Measurements from ENCODE around the gene PM20D2.
A peak's percentile ranks its signal among the peaks of the same experiment; 100 is the strongest.

Gene PM20D2

DNA sequence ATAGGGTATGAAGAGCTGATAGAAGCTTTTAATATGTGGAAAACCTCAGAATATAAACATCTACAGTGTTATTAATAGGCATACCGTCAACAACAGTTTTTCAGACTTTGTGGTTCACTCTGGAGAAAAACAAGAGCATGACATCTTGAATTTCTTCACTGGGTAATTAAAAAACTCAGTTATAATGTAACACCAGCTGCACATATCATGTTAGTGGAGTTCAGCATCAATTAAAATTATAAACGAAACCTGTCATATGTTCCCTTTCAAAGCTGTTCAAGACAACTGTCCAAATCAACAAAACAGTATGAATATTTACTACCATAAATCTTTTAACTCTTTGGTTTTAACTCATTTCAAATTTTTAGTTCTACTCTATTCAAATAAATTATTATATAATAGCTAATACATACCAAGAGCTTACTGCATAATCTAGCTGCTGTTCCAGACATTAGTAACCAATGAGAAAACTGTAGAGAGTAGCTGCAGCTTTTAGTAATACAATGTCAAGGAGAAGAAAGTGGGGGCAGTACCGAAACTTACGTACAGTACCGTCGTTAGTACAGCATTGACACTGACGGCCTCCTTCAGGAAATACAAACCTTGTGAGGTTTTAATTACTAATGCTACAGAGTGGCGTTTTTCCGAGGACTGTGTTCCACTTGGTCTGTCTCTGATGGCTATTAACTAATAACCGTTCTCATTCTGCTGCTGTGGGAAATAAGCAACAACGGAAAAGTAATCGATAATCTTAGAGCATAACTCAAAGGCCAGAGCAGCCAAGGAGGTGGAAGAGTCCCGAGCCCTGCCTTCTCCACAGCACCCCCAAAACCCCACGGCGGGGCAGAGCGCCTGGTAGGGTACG, 532 bp upstream of the PM20D2 start:
- DNase-seq = peak; percentile 62

DNA sequence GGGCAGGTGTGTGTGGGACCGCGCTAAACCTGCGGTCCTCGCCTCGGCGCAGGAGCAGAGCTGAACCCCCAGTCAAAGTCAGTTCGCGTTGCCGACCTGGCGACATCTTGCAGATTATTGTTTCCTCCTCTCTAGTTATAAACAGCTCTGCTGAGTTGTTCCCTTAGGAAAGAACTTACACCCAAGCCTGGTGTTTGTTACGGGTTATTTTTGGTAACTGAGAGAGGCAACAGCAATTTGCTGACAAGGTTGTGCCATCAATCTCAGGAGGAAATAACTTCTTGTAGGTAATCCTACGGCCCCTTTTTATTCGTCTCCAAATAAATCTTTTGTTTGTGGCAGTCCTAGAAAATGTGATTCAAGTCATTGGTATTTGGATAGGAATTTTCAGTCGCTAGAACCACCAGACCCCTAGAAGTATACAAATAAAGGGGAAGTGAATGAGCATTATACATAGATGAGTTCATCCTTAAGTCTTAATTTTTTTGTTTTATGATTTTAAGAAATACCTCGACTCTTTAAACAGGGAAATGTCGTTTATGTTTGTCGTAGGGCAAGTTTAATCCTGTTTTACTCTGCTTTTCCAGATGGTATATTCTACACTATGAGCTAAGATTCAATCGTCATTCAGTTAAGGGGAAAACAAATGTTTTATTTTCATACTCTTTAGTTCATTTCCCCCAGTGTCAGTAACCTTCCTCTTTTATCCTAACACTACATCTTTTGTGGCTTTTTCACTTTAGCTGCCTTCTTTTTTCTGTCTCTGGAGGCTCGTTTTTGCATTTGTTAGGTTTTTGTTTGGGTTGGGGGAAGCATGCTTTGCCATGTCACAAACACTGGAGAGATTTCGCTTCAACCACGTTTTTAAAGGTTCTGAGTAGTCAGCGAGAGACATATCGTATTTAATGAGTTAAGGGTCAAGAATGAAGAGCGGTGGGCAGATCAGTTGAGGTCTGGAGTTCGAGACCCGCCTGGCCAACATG, 1.2 kb downstream of the PM20D2 start:
- peak; percentile 21 for DNase-seq

DNA sequence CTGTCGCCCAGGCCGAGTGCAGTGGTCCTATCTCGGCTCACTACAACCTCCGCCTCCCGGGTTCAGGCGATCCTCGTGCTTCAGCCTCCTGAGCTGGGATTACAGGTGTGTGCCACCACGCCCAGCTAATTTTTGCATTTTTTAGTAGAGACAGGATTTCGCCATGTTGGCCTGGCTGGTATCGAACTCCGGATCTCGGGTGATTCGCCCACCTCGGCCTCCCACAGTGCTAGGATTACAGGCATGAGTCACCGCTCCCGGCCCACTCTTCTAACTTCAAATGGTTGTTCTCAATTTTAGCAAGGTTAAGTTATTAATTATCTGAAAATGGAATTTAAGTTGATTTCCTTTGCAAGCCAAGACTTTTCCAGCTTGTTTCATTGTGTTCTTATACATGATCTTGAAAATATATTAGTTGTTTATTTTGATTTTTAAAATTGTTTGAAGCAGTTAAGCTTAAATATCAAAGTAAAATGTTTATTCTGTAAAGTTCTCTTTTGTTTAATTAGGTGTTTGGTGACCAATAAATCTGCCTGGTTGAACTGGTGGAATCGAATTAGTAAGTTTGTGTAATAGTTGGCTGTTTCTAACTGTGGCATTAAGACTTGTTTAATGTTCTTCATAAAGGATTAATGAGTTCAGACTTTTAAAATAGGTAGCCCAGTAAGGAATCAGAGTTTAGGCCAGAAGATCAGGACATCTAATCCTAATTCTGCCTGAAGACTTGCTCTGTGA, 2.3 kb downstream of the PM20D2 start:
- DNase-seq = no peak

DNA sequence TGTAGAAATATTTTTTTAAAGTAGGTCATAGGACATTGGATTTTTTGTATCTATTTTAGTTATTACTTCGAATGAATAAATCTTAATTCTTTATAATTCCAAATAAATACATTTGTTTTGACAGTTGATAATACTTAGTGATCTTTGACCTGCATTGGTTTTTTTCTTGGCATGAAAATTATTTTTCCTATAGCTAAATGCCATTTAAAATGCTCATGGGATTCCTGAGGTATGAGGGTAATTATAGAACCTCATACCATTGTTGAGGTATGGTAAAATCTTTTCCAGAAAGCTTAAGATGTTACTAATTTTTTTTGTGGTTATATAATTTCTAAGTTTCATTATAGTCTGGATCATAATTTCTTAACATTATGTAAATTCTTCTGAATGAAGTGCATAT, 8.3 kb downstream of the PM20D2 start:
- DNase-seq = no peak

DNA sequence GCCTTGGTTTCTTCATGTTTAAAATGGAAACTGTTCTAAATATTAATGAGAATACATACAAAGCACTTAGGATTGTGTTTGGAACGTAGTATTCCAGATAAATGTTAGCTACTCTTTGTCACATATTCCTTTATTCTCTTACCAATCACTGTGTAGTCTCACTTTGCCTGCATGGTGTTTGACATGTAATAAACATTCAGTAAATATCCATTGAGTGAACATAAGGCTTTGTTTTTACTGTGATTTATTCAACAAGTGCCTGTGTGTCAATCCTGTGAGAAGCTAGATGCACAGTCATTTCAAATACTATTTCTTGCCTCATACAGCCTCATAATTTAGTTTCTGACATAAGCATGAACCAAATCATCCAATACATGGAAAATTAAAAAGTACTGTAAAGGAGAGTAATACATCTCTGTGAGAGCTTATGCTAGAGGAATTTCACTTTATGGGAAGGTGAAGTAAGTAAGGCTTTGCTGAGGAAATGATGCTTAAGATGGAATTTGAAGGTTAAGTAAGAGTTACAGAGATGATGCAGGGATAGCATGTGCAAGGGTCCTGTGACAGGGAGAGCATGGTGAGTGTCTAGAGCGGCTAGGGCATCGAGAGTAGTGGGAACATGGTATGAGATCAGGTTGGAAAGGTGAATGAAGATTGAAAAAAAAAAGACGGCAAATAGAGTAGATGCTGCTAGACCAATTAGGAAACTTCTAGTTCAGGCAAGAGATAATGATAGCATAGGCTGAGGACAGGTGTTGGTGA, 14.7 kb downstream of the PM20D2 start:
- DNase-seq = no peak

DNA sequence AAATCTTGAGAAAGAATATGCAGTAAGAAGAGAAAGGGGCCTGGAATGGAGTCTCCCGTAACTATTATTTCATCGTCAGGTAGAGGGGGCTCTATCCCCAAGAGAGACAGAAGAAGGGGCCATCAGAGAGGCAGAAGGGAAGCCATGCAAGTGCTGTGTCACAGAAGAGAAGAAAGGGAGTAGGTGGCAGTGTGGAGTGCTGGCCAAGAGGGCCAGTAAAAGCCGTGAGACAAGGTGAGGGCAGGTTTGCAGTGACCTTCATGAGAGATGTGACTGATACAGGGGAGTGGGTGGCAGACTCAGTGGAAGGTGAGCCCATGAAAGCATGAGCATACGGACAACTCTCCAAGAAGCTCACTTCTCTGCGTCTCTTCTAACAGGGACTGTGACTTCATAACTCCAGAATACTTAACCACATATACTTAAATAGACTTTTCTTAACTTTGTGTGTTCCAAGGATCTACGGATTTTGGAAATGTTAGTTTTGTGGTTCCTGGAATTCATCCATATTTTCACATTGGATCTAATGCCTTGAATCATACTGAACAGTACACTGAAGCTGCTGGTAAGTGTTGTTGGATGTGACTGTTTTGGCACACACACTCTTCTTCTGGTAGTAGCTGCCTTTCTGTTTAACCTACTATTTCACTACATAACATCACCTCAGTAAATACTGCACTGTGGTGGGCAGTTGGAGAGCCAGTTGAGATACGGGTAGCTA, 15.6 kb downstream of the PM20D2 start:
- DNase-seq = no peak

DNA sequence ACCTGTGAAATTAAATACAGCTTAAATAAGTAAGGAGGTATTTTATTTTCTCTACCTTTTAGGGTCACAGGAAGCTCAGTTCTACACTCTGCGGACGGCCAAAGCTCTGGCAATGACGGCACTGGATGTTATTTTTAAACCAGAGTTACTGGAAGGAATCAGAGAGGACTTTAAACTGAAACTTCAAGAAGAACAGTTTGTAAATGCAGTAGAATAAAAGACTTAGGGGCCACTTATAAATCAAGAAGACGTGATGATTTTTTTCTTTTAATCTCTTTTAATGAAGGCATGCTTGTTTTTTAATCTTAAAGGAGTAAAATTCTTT, 16.2 kb downstream of the PM20D2 start:
- no peak for DNase-seq

DNA sequence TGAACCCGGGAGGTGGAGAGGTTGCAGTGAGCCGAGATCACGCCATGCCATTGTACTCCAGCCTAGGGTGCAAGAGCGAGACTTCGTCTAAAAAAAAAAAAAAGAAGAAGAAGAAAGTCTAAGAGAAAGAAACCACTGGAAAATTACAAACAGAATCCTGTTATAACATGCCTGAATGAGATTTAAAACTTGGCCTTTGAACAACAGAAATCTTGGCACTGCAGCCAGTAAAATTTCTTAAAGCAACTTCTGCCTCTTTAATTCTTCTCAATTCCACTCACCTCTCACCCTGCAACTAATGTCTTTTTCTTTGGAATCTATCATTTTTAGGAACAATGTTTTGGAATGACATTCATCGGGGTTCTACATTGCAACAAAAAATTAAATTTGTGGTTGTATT, 26.3 kb downstream of the PM20D2 start:
- DNase-seq = no peak

DNA sequence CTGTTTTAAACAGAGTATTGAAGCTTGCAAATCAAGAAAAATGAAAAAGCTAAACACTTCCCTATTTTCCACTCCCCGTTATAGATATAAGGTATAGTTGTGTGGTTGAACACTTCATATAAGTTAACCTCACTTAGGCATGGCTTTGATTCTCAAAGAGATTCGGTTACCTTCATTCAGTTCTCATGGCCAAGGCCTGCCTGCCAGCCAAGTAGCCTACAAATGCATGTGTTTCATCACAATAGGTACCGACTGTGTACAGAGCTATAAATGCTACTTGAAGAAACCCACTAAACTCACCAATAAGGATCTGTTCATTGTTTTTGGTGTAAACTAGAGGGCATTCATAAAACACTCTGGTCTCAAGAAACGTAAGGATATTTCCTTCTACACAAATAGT, 27.8 kb downstream of the PM20D2 start:
- DNase-seq = no peak

DNA sequence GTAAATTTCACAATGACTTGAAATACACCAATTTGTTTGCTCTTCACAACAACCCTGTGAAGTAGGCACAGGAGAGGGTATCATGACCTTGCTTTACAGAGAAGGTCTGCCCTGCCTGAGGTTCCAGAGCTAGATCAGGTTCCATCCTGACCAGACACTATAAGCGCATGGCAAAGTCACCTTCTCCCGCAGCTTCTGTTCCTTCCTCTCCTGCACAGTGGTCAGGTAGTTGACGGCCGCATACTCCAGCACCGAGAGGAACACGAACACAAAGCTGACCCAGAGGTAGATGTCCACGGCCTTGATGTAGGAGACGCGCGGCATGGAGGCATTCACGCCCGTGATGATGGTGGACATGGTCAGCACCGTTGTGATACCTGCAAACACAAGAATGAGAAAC, 34.3 kb downstream of the PM20D2 start:
- no peak for DNase-seq

DNA sequence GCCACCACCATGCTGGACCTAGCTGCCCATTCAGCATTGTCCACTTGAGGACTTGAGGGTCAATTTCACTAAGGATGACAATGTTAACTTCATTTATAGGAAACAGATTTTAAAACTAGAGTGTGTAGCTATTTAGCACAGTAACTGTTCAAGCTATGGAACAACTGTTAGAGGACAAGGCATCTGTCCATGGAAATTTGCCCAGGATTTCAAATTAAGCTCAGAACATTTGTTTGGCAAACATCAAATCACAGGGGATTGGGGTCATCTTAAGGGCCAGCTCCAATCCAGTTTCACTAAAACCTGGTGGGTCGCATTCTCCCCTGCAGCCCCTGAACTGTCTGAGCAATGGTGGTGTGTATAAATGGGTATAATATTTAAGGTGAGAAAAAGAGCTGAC, 35.1 kb downstream of the PM20D2 start:
- DNase-seq = peak; percentile 31

DNA sequence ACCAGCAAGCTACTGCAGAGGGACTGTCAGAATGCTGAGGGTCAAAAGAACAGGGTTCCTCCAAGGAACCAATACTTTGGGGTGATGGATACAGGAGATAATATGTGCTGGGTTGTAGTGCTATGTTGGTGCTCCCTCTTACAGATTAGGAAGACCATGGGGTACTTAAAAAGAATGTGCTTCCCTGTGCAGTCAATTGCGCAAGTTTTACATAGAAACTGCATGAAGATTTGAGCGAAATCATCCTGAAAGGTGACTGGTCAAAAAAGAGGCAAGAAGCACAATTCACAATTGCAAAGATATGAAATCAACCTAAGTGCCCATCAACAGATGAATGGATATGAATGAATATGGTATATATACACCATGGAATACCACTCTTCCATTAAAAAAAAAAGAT, 37.4 kb downstream of the PM20D2 start:
- DNase-seq = no peak

DNA sequence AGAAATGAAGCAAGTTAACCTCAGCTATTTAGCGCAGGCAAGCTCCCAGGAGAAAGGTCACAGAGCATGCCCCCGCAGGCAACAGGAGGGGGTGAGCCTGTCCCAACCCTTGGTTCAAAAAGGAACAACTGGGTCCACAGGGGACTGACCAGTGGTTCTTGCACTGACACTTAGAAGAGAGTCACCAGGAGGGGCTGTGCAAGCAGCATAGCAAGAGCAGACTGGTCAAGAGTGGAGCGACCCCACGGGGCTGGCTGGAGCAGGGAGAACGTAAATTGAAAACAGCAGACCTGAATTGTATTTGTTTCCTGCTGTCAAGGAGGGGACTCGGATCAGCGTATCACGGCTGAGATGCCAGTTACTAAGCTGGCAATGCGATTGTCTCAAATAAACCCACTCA, 38.5 kb downstream of the PM20D2 start:
- DNase-seq = no peak

DNA sequence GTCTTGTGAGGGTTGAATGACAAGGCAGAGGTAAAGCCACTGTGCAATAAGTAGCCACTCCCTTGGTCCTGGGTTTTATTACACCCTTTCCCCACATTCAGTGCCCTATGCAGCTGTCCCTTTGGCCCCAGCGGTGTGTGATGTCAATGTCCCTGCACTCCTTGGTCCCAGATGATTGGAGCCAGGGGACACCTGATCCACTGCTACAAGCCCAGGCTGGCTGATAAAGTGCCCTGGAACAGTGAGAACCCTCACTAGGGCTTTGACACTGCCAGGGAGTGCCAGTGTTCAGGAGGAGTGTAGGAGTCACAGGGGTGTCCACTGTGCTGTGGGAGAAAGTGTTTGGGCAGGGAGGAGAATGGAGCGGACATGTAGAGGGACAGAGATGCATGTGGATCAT, 40.9 kb downstream of the PM20D2 start:
- no peak for DNase-seq

DNA sequence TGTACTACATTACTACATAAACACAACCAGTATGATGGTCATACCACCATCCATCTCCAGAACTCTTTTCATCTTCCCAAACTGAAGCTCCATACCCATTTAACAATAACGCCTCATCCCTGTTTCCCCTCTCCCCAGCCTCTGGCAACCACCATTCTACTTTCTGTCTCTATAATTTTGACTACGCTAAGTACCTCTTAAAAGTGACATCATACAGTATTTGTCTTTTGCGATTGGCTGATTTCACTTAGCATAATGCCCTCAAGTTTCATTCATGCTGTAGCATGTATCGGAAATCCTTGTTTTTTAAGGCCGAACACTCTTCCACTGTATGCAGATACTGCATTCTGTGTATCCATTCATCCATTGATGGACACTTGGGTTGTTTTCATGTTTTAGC, 41.6 kb downstream of the PM20D2 start:
- no peak for DNase-seq

DNA sequence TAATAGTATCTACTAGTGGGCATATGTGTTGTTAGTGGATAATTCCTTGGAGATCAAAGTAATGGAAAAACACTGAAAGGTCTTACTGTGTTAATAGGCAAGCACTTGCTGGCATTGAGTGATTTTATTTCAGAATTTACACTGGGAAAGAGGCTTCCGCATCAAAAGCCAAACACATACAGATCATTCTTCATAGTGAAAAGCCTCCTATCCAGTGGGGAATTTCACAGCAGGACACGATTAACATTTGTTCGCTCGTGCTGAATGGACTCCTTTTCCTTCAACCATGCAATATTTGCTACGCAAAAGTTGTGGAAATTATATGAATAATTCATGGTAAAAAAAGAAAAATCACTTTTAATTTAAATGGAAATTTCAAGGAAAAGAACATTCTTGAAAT, 44.9 kb downstream of the PM20D2 start:
- no peak for DNase-seq

DNA sequence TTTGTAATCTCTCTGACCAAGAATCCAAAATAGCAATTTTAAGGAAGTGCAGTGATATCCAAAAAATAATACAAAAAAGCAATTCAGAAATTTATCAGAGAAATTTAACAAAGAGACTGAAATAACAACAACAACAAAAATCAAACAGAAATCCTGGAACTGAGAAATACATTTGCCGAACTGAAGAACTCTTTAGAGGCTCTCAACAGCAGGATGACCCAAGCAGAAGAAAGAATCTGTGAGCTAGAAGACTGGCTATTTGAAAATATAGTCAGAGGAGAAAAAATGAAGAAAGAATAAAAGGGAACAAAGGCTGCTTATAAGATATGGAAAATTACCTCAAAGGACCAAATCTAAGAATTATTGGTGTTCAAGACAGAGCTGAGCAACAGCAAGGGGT, 48.7 kb downstream of the PM20D2 start:
- DNase-seq = no peak

DNA sequence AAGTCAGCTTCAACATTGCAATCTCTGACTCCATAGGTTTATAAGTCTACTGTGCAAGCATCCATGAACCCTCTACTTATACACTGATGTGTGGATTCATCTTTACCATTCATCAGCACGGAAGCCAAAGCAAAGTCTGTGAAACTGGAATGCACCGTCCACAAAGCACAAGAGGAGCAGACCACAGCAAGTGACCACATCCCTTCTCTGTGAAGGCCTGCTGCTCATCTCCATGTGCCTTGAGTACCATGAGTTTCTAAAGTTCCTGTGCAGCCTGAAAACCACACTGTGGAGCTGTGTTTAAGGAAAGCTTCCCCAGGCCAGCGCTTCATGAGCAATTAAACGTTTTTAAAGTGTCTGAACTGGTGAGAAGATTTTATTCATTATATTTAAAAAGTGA, 51.3 kb downstream of the PM20D2 start:
- DNase-seq = no peak

DNA sequence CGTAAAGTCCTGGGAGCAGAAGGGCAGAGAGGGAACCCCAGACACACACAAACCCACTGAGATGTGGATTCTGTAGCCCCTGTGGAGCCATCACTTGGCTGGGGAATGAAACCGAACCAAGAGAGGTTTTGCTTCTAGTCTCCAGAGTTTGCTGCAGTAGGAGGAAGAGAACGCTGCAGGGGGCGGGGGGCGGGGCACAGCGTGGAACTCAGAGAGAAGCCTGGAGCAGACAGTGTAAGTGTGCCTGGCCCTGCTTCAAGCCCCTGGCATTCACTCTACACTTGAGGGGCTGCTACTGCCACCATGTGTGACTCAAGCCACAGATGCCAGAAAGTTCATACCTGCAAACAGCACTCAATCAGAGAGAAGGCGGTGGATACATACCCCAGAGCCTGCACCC, 52.4 kb downstream of the PM20D2 start:
- no peak for DNase-seq

DNA sequence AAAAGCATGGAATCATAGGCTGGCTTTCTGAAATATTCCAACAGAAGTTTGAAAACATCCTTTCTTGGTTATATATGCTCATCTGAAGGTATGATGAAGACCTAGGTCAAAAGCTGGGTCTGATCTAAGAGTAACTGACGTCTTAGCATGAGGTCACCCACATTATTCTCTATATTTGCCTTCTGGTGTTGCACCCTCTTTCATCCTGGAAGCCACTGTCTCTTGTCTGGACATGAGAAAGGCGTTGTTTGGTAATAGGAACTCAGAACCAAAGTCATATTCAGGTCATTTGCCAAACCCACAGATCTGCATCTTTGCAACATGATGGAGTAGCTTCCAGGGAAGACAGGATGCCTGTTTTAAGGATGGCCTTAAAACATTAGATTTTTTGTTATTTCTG, 53.7 kb downstream of the PM20D2 start:
- no peak for DNase-seq

DNA sequence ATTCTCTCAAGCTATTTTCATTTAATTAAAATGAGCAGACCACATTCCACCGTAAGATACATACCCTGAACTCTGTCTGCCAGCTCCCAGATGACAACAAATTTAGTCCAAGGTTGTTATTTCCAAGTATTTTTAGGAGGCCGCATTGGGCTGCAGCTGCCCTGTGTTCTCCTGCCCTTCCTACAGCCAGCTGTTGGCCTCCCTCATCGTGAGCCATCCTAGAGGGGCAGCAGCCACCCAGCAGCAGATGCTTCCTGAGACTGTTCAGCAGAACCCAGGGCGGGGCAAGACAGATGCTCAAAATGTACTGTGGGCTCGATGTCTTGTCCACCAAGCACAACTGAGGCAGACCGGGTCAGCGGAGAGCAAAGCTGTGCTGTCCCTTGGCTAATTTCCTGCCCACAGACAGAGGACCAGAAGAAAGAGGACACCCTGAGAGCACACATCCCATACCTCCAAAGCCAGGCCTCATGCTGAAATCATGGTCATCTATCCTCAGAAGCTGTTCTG, 54.9 kb downstream of the PM20D2 start:
- DNase-seq = no peak

DNA sequence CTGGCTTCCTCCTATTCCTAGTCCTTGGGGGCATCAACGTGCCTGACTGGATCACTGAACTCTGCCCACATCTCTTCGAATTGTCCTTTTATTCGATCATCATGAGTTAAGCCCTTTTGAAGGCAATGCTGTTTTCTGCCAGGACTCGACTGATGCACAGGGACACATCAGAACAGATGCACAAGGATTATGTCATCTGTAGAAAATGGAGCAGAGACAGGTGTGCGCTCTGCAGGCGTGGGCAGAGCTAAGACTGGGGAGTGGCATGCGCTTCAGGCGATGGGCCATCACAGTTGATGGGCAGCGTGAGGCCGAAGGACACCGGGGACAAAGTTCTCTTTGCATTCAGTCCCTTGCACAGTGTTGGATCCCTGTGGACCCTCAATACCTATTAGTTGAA, 58.2 kb downstream of the PM20D2 start:
- no peak for DNase-seq

All from DMS 273 treated with DMSO at 0.1 percent for 48 hours (cell line).